HK-2 (cell line): ENCODE data around the gene ATPAF1.

Source experiments
- DNase-seq: peaks from one replicate; pipeline ENCODE4 v3.0.0-alpha.2; 2018; ENCODE audit not compliant: unreplicated experiment

The ATPAF1 gene

DNA sequence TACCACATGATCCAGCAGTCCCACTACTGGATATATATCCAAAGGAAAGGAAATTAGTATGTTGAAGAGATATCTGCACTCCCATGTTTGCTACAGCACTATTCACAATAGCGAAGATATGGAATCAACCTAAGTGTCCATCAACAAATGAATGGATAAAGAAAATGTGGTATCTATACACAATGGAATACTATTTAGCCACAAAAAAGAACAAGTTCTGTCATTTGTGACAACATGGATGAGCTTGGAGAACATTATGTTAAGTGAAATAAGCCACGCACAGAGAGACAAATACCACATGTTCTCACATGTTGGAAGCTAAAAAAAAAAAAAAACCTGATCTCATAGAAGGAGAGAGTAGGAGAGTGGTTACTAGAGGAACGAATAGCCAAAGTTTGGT, 17.7 kb downstream of the ATPAF1 start:
- no peak for DNase-seq

DNA sequence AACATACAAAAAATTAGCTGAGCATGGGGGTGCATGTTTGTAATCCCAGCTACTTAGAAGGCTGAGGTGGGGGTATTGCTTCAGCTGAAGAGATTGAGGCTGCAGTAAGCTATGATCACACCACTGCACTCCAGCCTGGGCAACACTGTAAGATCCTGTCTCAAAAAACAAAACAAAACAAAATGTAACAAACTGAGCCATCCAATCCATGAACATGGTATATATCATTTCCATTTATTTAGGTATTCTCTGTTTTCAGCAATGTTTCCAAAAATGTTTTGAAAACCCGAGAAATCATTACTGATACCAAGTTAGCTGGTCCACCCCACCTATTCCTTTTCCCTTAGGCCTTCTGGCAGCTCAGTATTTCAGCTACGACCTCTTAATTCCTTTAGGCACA, 18.4 kb downstream of the ATPAF1 start:
- DNase-seq = no peak

DNA sequence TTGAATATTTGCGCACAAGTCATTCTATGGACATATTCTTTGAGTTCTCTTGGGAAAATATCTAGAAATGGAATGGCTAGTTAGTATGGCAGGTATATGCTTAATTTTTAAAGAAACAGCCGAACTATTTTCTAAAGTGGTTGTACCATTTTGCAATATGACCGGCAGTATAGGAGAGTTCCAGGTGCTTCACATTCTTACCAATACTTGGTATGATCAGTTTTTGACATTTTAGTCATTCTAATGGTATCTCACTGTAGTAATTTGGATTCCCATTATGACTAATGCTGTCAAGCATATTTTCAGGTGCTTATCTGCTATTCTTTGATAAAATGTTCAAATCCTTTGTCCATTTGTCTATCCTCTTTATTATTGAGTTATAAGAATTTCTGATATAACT, 20.6 kb downstream of the ATPAF1 start:
- DNase-seq = no peak

DNA sequence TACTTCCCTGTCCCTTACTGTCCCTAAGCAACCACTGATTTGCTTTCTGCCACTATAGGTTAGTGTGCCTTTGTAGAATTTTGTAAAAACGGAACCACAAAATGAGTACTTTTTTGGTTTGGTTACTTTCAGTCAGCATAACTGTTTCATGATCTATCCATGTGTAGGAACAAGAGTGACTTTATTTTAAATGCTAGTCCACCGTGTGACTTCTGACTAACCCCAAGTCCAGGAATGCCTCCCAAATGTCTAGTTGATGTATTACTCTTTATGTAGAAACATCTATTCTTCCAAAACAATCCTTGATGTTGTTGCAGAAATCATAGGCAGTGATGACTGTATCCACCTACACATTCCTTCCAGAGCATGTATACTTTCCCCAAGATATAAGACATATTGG, 21.3 kb downstream of the ATPAF1 start:
- no peak for DNase-seq

DNA sequence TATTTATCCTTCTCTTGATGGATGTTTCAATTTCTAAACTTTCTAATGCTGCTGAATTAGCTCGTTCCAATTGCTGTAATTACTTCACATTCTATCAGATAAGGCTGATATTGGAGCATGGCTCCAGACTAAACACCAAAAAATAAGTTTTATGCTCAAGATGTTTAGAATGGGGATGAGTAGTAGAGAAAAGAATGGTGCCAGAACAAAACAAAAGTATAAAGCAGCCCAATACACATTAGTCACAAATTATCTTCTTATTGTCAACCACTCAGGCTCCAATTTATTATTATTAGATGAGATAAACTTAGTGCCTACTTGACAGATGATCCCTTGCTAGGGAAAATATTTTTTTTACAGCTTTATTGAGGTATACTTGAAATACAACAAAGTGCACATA, 21.8 kb downstream of the ATPAF1 start:
- DNase-seq = no peak

DNA sequence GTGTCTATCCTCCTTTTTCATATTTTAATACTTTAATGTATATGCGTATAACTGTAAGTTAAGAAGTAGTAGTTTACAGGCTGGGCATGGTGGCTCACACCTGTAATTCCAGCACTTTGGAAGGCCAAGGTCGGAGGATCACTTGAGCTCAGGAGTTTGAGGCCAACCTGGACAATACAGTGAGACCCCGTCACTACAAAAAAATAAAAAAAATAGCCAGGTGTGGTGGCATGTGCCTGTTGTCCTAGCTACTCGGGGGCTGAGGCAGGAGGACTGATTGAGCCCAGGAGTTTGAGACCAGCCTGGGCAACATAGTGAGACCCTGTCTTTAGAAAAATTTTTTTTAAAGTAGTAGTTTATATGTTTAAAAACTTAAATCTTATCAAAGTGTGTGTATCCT, 22.3 kb downstream of the ATPAF1 start:
- no peak for DNase-seq

DNA sequence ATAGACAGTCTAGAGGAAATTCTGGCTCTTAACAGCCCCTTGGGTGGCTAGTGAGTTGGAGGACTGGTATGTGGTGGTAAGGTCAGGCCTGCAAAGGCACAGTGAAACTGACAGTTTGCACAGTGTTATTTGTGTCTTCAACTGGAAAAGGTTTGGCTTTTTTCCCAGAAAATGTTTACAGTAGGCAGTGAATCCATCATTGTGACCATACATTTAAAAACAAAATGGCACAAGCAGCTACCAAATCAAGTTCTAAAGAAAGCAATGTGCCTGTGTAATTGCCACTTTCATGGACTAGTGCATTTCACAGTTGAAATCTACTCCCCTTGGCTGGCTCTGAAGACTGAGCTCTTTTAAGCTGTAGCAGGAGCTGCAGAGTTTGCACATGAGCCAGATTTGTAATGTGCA, 24.8 kb downstream of the ATPAF1 start:
- peak; percentile 45 for DNase-seq

DNA sequence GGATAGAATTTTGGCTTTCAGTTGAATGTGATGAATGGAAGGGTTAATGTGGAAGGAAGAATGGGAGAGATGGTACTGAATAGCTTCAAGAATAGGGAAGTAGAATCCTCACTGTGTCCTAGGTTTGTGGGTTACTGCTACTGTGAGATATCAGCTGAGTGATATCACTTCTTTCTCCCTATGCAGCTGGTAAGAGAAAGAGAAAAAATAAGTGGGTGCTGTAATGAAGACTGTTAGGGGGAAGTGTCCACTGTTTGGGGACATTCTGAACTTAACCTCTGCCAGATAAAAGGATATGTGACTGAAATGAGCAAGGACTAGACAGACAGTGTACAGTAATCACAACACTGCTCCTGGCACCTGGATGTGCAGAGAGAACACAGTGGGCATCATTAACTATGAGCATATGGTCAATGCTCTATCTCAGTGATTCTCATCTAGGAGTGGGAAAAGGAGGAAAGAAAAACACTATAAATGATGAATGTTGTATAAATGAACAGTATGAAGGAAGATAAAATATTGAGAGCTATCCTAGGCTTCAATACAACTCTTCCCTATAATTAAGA, 26.0 kb downstream of the ATPAF1 start:
- no peak for DNase-seq

DNA sequence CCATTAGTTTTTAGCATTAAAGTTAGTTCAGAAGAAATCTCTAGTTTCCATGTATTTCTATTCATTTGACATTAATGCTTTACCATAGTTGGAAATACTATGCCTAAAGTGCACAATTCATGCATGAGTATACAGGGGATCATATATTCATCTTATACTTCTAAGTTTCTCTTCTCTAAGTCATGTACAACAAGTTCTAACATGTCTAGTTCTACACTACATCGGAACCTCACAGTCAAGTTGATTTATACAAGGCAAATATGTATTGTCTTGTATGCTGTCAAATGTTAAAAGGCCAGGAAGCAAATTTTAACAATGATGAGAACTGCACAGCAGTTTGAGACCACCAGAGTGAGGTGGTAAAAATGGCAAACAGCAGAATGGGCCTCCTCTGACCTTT, 28.6 kb downstream of the ATPAF1 start:
- no peak for DNase-seq

DNA sequence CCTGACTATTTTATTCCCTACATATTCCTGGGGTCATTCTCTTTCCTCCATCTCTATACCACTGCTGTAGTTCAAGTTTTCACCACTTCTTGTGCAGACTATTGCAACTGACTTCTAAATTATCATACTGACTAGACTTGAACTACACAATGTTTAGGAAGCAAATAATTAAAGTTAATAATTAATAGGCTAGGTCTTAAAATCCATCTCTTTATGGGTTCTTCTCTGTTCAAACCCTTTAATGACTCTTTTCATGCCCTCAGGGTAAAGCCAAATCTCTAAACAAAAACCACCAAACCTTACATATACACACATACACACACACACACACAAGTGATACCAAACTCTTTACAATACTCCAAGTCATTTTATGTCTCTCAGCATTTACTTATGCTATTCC, 29.2 kb downstream of the ATPAF1 start:
- no peak for DNase-seq

DNA sequence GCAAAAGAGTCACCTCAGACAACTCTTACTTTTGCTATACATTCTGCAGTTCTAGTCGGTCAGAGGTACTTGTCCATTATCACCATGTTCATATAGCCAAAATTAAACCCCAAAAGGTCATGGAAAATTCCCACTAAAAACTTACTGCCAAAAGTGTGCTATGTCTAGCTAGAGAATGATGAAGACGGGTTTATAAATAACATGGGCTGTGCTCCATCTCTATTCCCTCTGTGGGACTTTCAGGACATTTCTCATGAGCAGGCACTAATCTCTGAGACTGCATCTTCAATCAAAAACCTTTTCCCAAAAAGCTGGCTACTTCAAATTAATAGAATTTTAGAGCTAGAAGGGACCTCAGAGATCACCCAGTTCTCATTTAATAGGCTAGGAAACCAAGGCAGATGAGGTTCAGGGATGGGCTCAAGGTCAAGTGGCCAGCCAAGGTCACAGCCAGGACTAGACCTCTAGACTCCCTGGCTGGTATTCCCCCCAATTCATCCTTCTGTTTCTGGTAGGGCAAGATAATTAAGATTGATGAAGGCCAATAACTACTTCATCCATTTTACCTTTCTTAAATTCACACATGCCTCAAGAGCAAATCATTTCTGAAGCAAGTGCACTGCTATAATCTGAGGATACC, 30.6 kb downstream of the ATPAF1 start:
- DNase-seq = no peak

DNA sequence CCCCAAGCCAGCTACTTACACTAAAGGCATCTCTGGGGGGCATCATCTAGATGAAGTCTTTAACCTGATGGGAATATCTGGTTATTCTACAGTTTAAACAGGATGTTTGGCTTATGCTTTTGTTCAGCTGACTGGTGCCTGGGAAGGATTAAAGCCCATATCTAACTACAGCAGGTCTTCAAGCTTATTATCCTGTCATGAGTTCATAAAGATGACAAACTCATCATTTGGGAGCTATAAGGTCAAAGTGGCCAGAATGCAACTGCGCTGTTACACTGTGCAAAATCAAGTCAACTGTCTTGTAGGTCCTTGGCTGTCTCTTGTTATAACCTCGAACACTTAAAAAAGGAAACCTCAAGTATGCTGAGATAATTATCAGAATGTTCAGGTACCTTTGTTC, 33.0 kb downstream of the ATPAF1 start:
- DNase-seq = no peak

DNA sequence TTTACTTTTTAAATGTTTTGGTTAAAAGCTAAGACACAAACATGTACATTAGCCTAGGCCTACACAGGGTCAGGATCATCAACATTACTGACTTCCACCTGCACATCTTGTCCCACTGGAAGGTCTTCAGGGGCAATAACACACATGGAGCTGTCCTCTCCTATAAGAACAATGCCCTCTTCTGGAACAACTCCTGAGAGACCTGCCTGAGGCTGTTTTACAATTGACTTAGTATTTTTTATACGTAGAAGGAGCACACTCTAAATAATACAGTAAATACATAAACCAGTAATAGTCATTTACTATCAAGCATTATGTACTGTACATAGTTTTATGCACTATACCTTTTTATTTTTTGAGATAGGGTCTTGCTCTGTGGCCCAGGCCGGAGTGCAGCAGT, 37.4 kb downstream of the ATPAF1 start:
- DNase-seq = no peak

DNA sequence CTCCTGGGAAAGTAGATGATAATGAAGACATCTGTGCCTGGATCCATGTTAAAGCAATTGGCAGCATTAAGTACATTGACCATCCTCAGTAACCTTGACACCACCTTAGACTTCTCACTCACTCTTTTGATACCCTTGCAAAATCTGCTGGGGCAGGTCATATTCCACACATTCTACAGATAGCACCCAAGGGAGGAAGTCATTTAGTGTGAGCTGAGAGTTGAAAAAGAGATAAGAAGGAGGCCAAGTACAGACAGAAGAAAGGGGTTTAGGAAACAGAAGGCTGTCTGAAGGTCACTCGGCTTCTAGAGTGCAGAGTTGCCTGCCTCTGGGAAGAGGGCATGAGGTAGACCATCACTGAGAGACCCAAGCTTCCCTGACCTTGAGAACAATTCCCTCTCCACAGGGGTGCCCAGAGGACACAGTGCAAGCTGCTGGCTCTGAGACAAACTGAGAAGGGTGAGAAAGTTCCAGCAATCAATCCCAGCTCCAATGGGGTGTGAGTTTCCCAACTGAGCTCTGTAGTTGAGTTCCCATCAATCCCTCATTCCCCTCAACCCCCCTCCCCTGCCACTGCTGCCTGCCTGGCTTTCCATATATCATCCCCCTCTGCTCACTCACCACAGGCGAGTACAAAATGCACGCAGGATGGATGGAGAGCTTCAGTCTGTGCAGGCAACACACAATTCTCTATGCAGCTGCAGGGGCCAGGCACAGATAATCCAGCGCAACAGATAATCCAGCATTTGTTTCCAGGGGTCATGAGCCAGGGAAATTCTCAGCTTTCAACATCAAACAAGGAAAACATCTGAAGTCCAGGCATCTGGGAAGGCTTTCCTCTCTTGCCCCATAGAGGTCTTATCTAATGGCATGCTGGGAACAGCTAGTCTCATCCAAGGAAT, 44.2 kb downstream of the ATPAF1 start:
- DNase-seq = no peak

DNA sequence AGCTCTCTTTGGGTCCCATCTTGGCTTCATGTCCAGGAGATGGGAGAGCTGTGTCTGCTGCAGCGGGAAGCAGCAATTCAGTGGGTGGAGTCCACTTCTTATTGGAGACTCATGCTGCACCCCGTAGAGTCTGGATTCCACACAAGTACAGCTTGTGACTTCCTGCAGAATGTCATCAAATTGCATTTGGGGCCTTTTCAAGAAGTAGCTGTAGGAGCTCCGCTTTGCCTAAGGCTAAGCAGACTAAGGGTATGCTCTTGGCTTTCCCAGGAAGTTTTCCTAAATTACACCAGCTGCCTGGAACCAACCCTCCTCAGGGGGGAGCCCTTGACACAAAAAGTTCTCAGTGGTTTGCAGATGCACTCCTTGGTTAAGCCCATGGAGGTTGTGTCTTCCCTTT, 45.8 kb downstream of the ATPAF1 start:
- DNase-seq = no peak

DNA sequence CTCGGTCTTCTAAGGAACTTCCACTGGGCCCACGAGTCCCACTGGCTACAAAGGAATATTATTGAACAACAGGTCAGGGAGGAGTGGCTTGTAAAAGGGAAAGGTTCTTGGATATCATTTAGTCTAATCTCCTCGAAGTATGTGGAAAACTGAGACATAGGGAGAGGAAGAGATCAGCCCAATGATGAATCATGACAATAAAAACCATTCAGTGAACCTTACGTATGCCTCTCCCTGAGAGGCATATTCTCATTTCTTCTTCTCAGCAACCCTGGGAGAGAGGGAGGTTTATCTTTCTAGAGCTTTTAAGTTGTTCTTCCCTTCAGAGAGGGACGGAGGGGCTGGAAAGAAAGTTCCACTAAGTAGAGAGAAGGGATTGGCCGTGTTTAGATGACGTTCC, 46.2 kb downstream of the ATPAF1 start:
- no peak for DNase-seq

DNA sequence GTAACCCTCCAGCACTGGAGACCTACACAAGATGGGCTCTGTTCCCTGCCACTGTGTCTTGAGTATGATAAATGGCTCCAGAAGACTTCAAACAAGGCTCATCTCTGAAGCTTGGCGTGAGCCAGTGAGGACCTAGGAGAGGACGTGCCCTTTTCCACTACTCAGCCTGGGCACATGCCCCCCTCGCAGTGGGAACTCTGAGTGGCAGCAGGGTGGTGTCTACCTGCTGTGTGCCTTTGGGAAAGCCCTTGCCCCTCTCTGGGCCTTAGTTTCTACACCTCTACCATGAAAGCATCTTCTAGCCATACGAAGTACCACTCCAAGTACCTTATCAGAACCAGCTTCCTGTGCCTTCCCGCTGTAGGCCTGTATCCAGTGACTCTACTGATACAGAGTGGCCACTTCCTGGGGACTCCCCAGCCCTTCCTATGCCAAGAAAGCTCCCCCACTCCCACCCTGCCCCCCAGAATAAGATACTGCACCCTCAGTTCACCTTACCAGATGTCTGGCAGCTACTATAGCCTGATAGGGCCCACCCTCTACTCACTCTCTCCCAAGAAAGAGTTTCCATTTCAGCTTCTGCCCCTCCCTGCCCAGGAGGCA, 48.4 kb downstream of the ATPAF1 start:
- no peak for DNase-seq

DNA sequence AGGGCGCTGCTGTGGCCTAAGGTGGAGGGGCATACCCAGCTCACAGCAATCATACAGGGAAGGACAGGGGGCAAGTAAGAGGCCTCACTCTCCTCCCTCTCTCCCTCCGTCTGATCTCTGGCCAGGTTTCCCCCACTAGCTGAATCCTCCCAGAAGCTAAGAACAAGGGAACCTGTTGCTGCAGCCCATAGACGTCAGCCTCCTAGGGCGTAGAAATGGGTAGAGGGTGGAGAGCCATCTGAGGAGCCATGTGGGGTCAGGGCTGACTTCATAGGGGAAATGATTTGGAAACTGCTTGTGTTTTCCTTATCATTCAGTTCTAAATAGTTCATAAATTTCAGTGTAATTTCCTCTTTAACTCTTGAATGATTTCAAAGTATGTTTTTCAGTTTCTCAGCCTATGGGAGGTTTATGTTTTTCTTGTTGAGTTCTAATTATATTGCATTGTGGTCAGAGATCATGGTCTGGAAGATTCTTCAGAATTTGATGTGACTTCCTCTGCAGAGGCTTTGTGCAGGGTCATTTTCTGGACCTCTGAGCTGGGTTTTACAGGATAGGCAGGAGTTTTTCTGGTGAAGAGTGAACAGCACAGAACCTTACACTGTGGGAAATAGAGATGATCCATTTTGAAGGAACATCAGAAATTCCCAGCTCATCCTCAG, 49.3 kb downstream of the ATPAF1 start:
- DNase-seq = no peak

DNA sequence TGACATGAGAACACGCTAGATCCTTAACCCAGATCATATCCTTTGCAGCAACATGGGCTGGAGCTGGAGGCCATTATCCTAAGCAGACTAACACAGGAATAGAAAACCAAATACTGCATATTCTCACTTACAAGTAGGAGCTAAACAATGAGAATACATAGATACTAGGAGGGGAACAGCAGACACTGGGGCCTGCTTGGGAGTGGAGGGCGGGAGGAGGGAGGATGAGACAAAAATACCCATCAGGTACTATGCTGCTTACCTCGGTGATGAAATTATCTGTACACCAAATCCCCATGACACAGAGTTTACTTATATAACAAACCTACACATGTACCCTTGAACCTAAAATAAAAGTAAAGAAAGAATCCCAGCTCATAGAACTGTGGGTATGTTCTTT, 50.3 kb downstream of the ATPAF1 start:
- no peak for DNase-seq

DNA sequence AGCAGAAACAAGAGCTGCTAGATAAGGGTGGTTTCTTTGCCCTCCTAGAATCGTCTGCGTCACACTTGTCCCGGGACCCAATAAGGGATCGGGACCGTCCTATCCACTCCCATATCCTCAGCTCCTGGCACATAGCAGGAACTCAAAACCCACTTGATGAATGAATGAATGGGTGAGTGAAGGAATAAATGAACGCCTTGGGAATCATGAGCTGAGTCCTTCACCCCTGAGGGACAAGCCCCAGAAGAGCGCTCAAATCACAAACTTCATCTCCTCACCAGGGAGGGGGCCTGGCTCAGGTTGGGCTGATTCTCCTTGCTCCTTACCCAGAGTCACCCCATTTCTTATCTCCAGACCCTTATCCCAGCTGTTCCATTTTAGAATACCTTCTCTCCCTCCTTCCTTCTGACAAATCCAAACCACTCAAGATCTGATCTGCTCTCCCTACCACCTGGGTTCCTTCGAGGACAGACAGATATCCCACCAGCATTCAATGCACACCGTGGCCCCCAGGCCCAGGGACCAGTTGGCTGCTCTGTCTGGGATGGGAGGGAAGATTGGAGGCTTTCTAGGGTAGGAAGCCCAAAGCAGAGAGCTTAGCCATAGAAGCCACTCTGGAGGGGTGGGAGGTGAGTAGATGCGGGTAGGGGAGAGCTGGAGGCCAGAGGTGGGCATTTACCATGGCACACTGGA, 50.9 kb downstream of the ATPAF1 start:
- DNase-seq = no peak

DNA sequence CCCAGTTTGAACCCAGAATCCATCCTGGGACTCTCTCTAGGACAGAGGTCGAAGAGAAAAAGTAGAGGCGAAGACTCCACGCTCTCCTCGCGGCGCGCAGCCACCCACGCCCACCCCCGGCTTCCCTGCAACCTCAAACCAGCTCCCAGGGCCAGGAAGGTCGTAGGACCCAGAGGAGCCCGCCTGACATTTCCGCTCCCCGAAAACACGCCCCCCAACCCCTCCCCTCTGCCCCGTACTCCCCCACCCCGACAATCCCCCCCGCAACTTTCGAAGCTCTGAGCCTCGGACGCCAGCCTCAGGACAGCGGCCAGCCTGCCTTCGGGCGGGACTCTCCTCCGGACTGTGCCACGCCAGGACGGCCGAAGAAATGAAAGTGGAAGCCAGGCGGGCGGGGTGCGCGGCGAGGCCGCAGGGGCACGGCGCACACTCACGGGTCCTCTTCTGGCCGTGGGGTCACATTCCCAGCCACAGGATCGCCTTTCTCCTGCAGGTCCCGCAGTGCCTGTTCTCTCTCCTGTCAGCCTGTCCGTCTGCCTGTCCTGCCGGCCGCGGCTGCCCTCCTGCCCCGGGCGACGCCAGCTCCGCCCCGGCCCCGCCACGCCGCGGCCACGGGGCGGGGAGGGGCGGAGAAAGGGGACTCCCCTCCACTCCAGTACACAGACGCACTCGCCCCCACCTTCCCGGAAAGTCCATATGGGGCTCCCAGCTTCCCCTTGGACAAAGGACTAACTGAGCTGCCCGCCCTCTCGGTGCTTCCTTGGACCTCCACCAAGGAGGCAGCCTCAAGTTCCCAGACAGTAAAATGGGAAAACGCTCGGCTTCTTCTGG, 51.7 kb downstream of the ATPAF1 start, which contains the start of gene MOB3C:
TSS of gene MOB3C (minus strand) at position 535 of the 831 bp plus-strand sequence. CDS start 3,490 bp downstream, outside the sequence.
- DNase-seq = peak; percentile 76
